Bronchial epithelial cell (primary cell): ENCODE measurements around the gene NMT2. TPM values are rescaled to one million over a fixed set of nuclear protein-coding genes. Genes with fewer than 3 reads are reported as not detected.

ENCODE experiments used
- DNase-seq: peaks from one replicate; pipeline ENCODE4 v3.0.0-alpha.2; 2010; ENCODE audit warnings: low read depth
- FAIRE-seq: peaks from 2 replicates; lab custom pipeline; 2011; peaks lifted over from hg19 to GRCh38; lab: Jason Lieb, UNC
- H3K27me3 ChIP-seq: 2 replicates; pipeline ENCODE4 v1.5.1; 2011; ENCODE audit warnings: low read length; ENCODE audit not compliant: control insufficient read depth, insufficient read depth
- H3K36me3 ChIP-seq: 2 replicates; pipeline ENCODE4 v1.5.1; 2011; ENCODE audit warnings: low read length; ENCODE audit not compliant: control insufficient read depth, insufficient read depth
- H3K4me3 ChIP-seq: 2 replicates; pipeline ENCODE4 v1.5.1; 2011; ENCODE audit warnings: mild to moderate bottlenecking, low read depth, low read length, control low read depth
- CTCF ChIP-seq: IDR thresholded peaks from 2 replicates; pipeline ENCODE4 v1.5.1; 2011; ENCODE audit warnings: mild to moderate bottlenecking, moderate library complexity, low read length, control low read depth, inconsistent platforms; ENCODE audit not compliant: insufficient read depth, severe bottlenecking
- total RNA-seq: library from RNA; depleted of rRNA; stranded (reverse); fragments of >200 nt; gene quantifications from 2 replicates; pipeline ENCODE4 v1.2.1, GENCODE V29; 2014

Gene NMT2
- total RNA-seq, 1 donor from 2014 or later: 11.1 TPM

- no peaks in the 10 kb centered on the region for H3K27me3 ChIP-seq
- peak; percentile 50 for TF ChIP-seq CTCF
- peak overlapping the region; percentile 94 for H3K4me3 ChIP-seq
- DNase-seq (peak; percentile 62), FAIRE-seq (no peak)
- H3K36me3 ChIP-seq: no peaks in the 10 kb centered on the region
Measured at GRCh38 chr10:15167411-15168290, 842 bp downstream of the NMT2 start.

- FAIRE-seq: no peak
- H3K4me3 ChIP-seq: no peak overlapping the region
Measured at GRCh38 chr10:15166325-15166724, 2.2 kb downstream of the NMT2 start.

GRCh38 chr10:15163253-15163828 is 5.2 kb downstream of the NMT2 start:
- Histone ChIP-seq H3K36me3 (no peaks in the 10 kb centered on the region), H3K27me3 (no peaks in the 10 kb centered on the region), H3K4me3 (no peak overlapping the region)
- TF ChIP-seq CTCF: no peak
- no peak for FAIRE-seq
- DNase-seq: no peak

More at GRCh38 chr10:15166325-15166724, 2.2 kb downstream of the NMT2 start:
- TF ChIP-seq CTCF: no peak
- no peaks in the 10 kb centered on the region for H3K36me3 ChIP-seq
- H3K27me3 ChIP-seq: no peaks in the 10 kb centered on the region
- DNase-seq: no peak

- no peak overlapping the region for H3K4me3 ChIP-seq
- no peaks in the 10 kb centered on the region for H3K36me3 ChIP-seq
- no peak for TF ChIP-seq CTCF
- DNase-seq (no peak), FAIRE-seq (no peak)
- no peaks in the 10 kb centered on the region for H3K27me3 ChIP-seq
Measured at GRCh38 chr10:15158972-15159371, 9.5 kb downstream of the NMT2 start.

- no peak for FAIRE-seq
Measured at GRCh38 chr10:15158448-15158847, 10.0 kb downstream of the NMT2 start.

More at GRCh38 chr10:15158448-15158847, 10.0 kb downstream of the NMT2 start:
- no peaks in the 10 kb centered on the region for H3K27me3 ChIP-seq
- DNase-seq: no peak
- TF ChIP-seq CTCF: no peak
- no peak overlapping the region for H3K4me3 ChIP-seq
- no peaks in the 10 kb centered on the region for H3K36me3 ChIP-seq
